DND-41 (cell line): ENCODE data around the gene RNF144A.

Experiments
- ATAC-seq: fragments of 200-7000 bp; cut with Tn5 transposase; 3 replicates; pipeline ENCODE4 v1.9.1; 2021; ENCODE audit warnings: low read depth; ENCODE audit not compliant: insufficient read depth
- DNase-seq: peaks from one replicate; pipeline ENCODE4 v3.0.0-alpha.2; 2020
- H2AFZ ChIP-seq: 2 replicates; pipeline ENCODE4 v1.6.0; 2012; ENCODE audit warnings: low read depth, low read length
- H3K27ac ChIP-seq: 2 replicates; pipeline ENCODE4 v1.5.1; 2012; ENCODE audit warnings: low read length, inconsistent platforms
- H3K27me3 ChIP-seq: fragments of 200-600 bp; sonication (generic); 2 replicates; pipeline ENCODE4 v1.6.0; 2012; ENCODE audit warnings: low read length, mild to moderate bottlenecking, inconsistent platforms; ENCODE audit not compliant: insufficient read depth, poor library complexity
- H3K36me3 ChIP-seq: 2 replicates; pipeline ENCODE4 v1.5.1; 2012; ENCODE audit warnings: low read length, inconsistent platforms; ENCODE audit not compliant: insufficient read depth
- H3K4me1 ChIP-seq: 2 replicates; pipeline ENCODE4 v1.5.1; 2012; ENCODE audit warnings: mild to moderate bottlenecking, low read length; ENCODE audit not compliant: insufficient read depth
- H3K4me2 ChIP-seq: 2 replicates; pipeline ENCODE4 v1.6.0; 2012; ENCODE audit warnings: mild to moderate bottlenecking, moderate library complexity, low read length, inconsistent platforms; ENCODE audit not compliant: insufficient read depth
- H3K4me3 ChIP-seq, 2 experiments: fragments of 200-600 bp in 1 of 2; shearing (Covaris generic) in 1 of 2; 2 replicates each; pipeline ENCODE4 v1.5.1; 2012 to 2016; ENCODE audit warnings: inconsistent platforms in 2 of 2, low read length in 2 of 2, mild to moderate bottlenecking in 2 of 2, low read depth in 1 of 2, moderate library complexity in 1 of 2
- H3K79me2 ChIP-seq: 2 replicates; pipeline ENCODE4 v1.6.0; 2012; ENCODE audit warnings: low read length, inconsistent platforms; ENCODE audit not compliant: insufficient read depth
- H3K9ac ChIP-seq: 2 replicates; pipeline ENCODE4 v1.6.0; 2012; ENCODE audit warnings: low read depth, mild to moderate bottlenecking, inconsistent platforms, low read length, moderate library complexity
- H3K9me3 ChIP-seq: 2 replicates; pipeline ENCODE4 v1.5.1; 2012; ENCODE audit warnings: low read length, moderate library complexity, mild to moderate bottlenecking, inconsistent platforms; ENCODE audit not compliant: insufficient read depth, severe bottlenecking
- H4K20me1 ChIP-seq: 2 replicates; pipeline ENCODE4 v1.6.0; 2012; ENCODE audit warnings: low read length; ENCODE audit not compliant: insufficient read depth
- EZH2 ChIP-seq: IDR thresholded peaks from 3 replicates; pipeline ENCODE4 v1.6.1; 2012; ENCODE audit warnings: borderline replicate concordance, low read depth, mild to moderate bottlenecking, moderate library complexity, low read length, inconsistent platforms; ENCODE audit not compliant: severe bottlenecking
- TF ChIP-seq, protein P1 (sequence below): IDR thresholded peaks from 2 replicates; pipeline ENCODE4 v1.5.1; 2012; ENCODE audit warnings: borderline replicate concordance, low read length, moderate library complexity, mild to moderate bottlenecking; ENCODE audit not compliant: poor library complexity, severe bottlenecking; ENCODE audit errors: extremely low read depth

Gene RNF144A

GRCh38 chr2:7037340-7038333 is 120.4 kb downstream of the RNF144A start:
- Histone ChIP-seq H3K4me2 (no peak overlapping the region), H3K27me3 (no peaks in the 10 kb centered on the region), H3K79me2 (no peaks in the 10 kb centered on the region), H3K9ac (no peak overlapping the region), H4K20me1 (peaks cover 9% of the 10 kb centered on the region; the same call in 1 of the 2 replicates), H3K27ac (no peak overlapping the region), H2AFZ (no peak overlapping the region), H3K4me1 (no peaks in the 10 kb centered on the region), H3K4me3 (no peak overlapping the region), H3K36me3 (peaks cover 98% of the 10 kb centered on the region), H3K9me3 (no peaks in the 10 kb centered on the region)
- ATAC-seq (peak; percentile 77), DNase-seq (peak; percentile 52)
- no peak for TF ChIP-seq EZH2
- TF ChIP-seq, protein P1, sequence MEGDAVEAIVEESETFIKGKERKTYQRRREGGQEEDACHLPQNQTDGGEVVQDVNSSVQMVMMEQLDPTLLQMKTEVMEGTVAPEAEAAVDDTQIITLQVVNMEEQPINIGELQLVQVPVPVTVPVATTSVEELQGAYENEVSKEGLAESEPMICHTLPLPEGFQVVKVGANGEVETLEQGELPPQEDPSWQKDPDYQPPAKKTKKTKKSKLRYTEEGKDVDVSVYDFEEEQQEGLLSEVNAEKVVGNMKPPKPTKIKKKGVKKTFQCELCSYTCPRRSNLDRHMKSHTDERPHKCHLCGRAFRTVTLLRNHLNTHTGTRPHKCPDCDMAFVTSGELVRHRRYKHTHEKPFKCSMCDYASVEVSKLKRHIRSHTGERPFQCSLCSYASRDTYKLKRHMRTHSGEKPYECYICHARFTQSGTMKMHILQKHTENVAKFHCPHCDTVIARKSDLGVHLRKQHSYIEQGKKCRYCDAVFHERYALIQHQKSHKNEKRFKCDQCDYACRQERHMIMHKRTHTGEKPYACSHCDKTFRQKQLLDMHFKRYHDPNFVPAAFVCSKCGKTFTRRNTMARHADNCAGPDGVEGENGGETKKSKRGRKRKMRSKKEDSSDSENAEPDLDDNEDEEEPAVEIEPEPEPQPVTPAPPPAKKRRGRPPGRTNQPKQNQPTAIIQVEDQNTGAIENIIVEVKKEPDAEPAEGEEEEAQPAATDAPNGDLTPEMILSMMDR, result peak; percentile 73

DNA sequence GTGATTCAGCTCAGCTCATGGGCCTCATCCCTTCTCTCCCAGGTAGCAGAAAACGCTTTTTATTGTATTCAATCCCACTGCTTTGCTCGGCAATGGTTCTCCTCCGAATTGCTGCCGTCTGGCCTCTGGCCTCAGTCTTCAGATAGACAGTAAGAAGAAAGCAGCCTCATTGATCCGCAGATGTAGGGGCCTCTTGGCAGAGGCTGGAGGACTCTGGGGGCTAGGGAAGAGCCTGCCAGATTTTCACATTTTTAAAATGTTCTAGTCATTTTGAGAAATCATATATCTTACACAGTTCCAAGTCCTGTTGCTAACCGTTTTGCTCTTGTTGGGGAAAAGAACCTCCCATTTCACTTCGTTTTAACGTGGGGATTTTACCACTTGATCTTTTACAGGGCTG is 123.3 kb downstream of the RNF144A start:
- H3K9me3 ChIP-seq, result no peaks in the 10 kb centered on the region
- no peak for DNase-seq
- H3K4me2 ChIP-seq, result no peak overlapping the region
- no peak overlapping the region for H2AFZ ChIP-seq
- no peak overlapping the region for H3K27ac ChIP-seq
- H3K9ac ChIP-seq, result no peak overlapping the region
- H3K36me3 ChIP-seq, result peaks cover 82% of the 10 kb centered on the region
- ATAC-seq, result no peak
- no peaks in the 10 kb centered on the region for H3K27me3 ChIP-seq
- H3K4me1 ChIP-seq, result no peaks in the 10 kb centered on the region
- 0 out of 2 replicates have a peak, but pooled peaks cover 3% of the 10 kb centered on the region for H4K20me1 ChIP-seq
- H3K4me3 ChIP-seq, result no peak overlapping the region
- no peaks in the 10 kb centered on the region for H3K79me2 ChIP-seq
- no peak for TF ChIP-seq EZH2
- TF ChIP-seq, protein P1, result no peak

GRCh38 chr2:7041421-7041820 is 124.2 kb downstream of the RNF144A start:
- peaks cover 82% of the 10 kb centered on the region for H3K36me3 ChIP-seq
- no peak for ATAC-seq
- TF ChIP-seq, protein P1, result no peak
- TF ChIP-seq EZH2, result no peak

More at GRCh38 chr2:7041421-7041820, 124.2 kb downstream of the RNF144A start:
- H3K4me3 ChIP-seq, result no peak overlapping the region
- H2AFZ ChIP-seq, result no peak overlapping the region
- no peaks in the 10 kb centered on the region for H3K4me1 ChIP-seq
- H3K9ac ChIP-seq, result no peak overlapping the region
- H3K27ac ChIP-seq, result no peak overlapping the region
- no peaks in the 10 kb centered on the region for H3K27me3 ChIP-seq
- H3K4me2 ChIP-seq, result no peak overlapping the region
- 0 out of 2 replicates have a peak, but pooled peaks cover 3% of the 10 kb centered on the region for H4K20me1 ChIP-seq
- no peak for DNase-seq
- no peaks in the 10 kb centered on the region for H3K79me2 ChIP-seq
- H3K9me3 ChIP-seq, result no peaks in the 10 kb centered on the region
